SK-N-SH treated with all-trans-retinoic acid at 6 μM for 48 hours (cell line): ENCODE measurements around the gene CBLL1.
A peak's percentile ranks its signal among the peaks of the same experiment; 100 is the strongest.

Source experiments
- ATAC-seq: fragments of 200-7000 bp; cut with Tn5 transposase; 3 replicates; pipeline ENCODE4 v1.9.1; 2020; ENCODE audit warnings: mild to moderate bottlenecking, moderate library complexity
- BACH2 ChIP-seq: fragments of 250-450 bp; sonication (Bioruptor Pico); IDR thresholded peaks from 2 replicates; pipeline ENCODE4 v1.9.0; 2021; ENCODE audit warnings: mild to moderate bottlenecking, borderline replicate concordance
- CSDC2 ChIP-seq: fragments of 250-450 bp; sonication (Bioruptor Pico); IDR thresholded peaks from 2 replicates; pipeline ENCODE4 v1.5.0; 2020; ENCODE audit warnings: mild to moderate bottlenecking, moderate library complexity
- ESRRG ChIP-seq: fragments of 250-450 bp; sonication (Bioruptor Pico); IDR thresholded peaks from 2 replicates; pipeline ENCODE4 v1.6.1; 2021; ENCODE audit warnings: mild to moderate bottlenecking
- GLIS3 ChIP-seq: fragments of 250-450 bp; sonication (Bioruptor Pico); IDR thresholded peaks from 2 replicates; pipeline ENCODE4 v1.5.0; 2020; ENCODE audit warnings: mild to moderate bottlenecking, moderate library complexity
- OSR1 ChIP-seq: fragments of 250-450 bp; sonication (Bioruptor Pico); IDR thresholded peaks from 2 replicates; pipeline ENCODE4 v1.8.0; 2022; ENCODE audit warnings: moderate library complexity, mild to moderate bottlenecking, inconsistent platforms
- PATZ1 ChIP-seq: fragments of 250-450 bp; sonication (Bioruptor Pico); IDR thresholded peaks from 2 replicates; pipeline ENCODE4 v1.8.0; 2020; ENCODE audit warnings: mild to moderate bottlenecking, moderate library complexity, borderline replicate concordance
- POU6F1 ChIP-seq: fragments of 250-450 bp; sonication (Bioruptor Pico); IDR thresholded peaks from 2 replicates; pipeline ENCODE4 v1.8.0; 2021; ENCODE audit warnings: low read depth, mild to moderate bottlenecking, moderate library complexity, borderline replicate concordance
- RARB ChIP-seq: fragments of 250-450 bp; sonication (Bioruptor Pico); IDR thresholded peaks from 2 replicates; pipeline ENCODE4 v1.8.0; 2021; ENCODE audit warnings: mild to moderate bottlenecking, moderate library complexity
- SNAI2 ChIP-seq: fragments of 250-450 bp; sonication (Bioruptor Pico); IDR thresholded peaks from 2 replicates; pipeline ENCODE4 v1.5.0; 2020; ENCODE audit warnings: mild to moderate bottlenecking, moderate library complexity
- TCF4 ChIP-seq: fragments of 250-450 bp; sonication (Bioruptor Pico); IDR thresholded peaks from 2 replicates; pipeline ENCODE4 v1.8.0; 2021; ENCODE audit warnings: mild to moderate bottlenecking, moderate library complexity, borderline replicate concordance
- TOX ChIP-seq: fragments of 250-450 bp; sonication (Bioruptor Pico); IDR thresholded peaks from 2 replicates; pipeline ENCODE4 v1.8.0; 2021; ENCODE audit warnings: mild to moderate bottlenecking, moderate library complexity, borderline replicate concordance
- TSHZ2 ChIP-seq: fragments of 250-450 bp; sonication (Bioruptor Pico); IDR thresholded peaks from 2 replicates; pipeline ENCODE4 v1.5.0; 2020; ENCODE audit warnings: mild to moderate bottlenecking, moderate library complexity
- ZC3H10 ChIP-seq: fragments of 250-450 bp; sonication (Bioruptor Pico); IDR thresholded peaks from 2 replicates; pipeline ENCODE4 v1.5.1; 2021; ENCODE audit warnings: mild to moderate bottlenecking, moderate library complexity
- ZFP3 ChIP-seq: fragments of 250-450 bp; sonication (Bioruptor Pico); IDR thresholded peaks from 2 replicates; pipeline ENCODE4 v1.5.0; 2020; ENCODE audit warnings: mild to moderate bottlenecking, moderate library complexity
- ZFP30 ChIP-seq: fragments of 450-650 bp; formaldehyde crosslinking; IDR thresholded peaks from 2 replicates; pipeline ENCODE4 v1.5.0; 2022; ENCODE audit warnings: mild to moderate bottlenecking, moderate library complexity
- ZNF565 ChIP-seq: fragments of 450-650 bp; formaldehyde crosslinking; conservative IDR thresholded peaks from 2 replicates; pipeline ENCODE4 v1.5.0; 2020; ENCODE audit warnings: low read depth, mild to moderate bottlenecking, moderate library complexity
- ZNF70 ChIP-seq: fragments of 450-650 bp; formaldehyde crosslinking; IDR thresholded peaks from 2 replicates; pipeline ENCODE4 v1.5.0; 2020; ENCODE audit warnings: mild to moderate bottlenecking, moderate library complexity
- ZNF8 ChIP-seq: fragments of 450-650 bp; formaldehyde crosslinking; IDR thresholded peaks from 2 replicates; pipeline ENCODE4 v1.5.0; 2020; ENCODE audit warnings: mild to moderate bottlenecking, moderate library complexity
- TF ChIP-seq, protein P1 (sequence below): fragments of 250-450 bp; sonication (Bioruptor Pico); IDR thresholded peaks from 2 replicates; pipeline ENCODE4 v1.5.1; 2020; ENCODE audit warnings: low read depth, mild to moderate bottlenecking, moderate library complexity
- TF ChIP-seq, protein P2 (sequence below): fragments of 250-450 bp; sonication (Bioruptor Pico); IDR thresholded peaks from 2 replicates; pipeline ENCODE4 v1.5.1; 2021; ENCODE audit warnings: mild to moderate bottlenecking, moderate library complexity

CBLL1 gene

GRCh38 chr7:107711301-107711700, 32.6 kb upstream of the CBLL1 start:
- TF ChIP-seq ZNF565 (CRISPR knock-in tag) (no peak), BACH2 (no peak), PATZ1 (CRISPR knock-in tag) (no peak), ZNF8 (CRISPR knock-in tag) (no peak), TOX (CRISPR knock-in tag) (no peak), ESRRG (CRISPR knock-in tag) (no peak), ZFP30 (CRISPR knock-in tag) (no peak), RARB (no peak)
- TF ChIP-seq, all 23 proteins: peak for 0
- ATAC-seq, result no peak; the same call in 2 of the 3 replicates

DNA sequence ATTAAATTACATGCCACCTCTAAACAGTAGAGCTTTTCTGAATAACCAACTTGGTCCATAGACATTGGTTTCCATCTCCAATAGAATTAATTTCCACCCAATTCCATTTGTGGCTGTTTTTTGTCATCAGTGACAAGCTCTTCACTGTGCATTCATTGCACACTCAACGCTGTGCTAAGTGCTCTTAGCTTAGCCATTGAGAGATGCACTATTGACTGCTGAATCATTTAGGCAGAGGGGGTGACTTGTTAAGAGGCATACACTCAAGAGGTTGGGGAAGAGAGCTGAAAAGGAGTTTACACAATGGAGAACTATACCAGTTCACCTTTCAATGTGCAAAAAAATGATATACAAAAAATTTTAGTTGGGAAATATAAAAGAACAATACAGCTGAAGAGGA, 31.9 kb upstream of the CBLL1 start:
- ATAC-seq, result no peak
- TF ChIP-seq POU6F1 (no peak), RARB (no peak), ZNF565 (CRISPR knock-in tag) (no peak)

DNA sequence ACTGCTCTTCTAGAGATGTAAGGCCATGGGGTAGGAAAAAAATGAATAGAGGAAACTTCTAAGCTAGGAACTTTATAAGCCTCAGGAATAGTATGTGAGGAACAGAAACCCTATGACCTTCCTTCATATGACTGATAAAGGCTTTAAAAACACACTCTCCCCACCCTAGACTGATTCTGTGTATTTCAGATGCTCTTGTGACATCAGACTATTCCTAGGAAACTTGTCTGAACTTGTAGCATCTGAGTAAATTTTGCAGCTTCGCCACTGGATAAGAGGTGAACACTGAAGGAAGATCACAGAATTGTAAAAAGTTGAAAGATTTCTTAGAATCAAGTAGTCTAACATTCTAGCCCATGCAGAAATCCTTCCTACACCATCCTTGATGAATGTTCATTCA, 31.0 kb upstream of the CBLL1 start:
- ATAC-seq, result no peak
- TF ChIP-seq ZNF70 (no peak), ZFP30 (CRISPR knock-in tag) (no peak), ZC3H10 (CRISPR knock-in tag) (no peak), OSR1 (CRISPR knock-in tag) (no peak), TOX (CRISPR knock-in tag) (no peak), TSHZ2 (no peak), ZNF565 (CRISPR knock-in tag) (no peak), TCF4 (no peak), RARB (no peak), GLIS3 (CRISPR knock-in tag) (no peak), CSDC2 (CRISPR knock-in tag) (no peak), ESRRG (CRISPR knock-in tag) (no peak), POU6F1 (no peak), SNAI2 (CRISPR knock-in tag) (no peak), ZFP3 (CRISPR knock-in tag) (no peak)
- TF ChIP-seq, protein P1, sequence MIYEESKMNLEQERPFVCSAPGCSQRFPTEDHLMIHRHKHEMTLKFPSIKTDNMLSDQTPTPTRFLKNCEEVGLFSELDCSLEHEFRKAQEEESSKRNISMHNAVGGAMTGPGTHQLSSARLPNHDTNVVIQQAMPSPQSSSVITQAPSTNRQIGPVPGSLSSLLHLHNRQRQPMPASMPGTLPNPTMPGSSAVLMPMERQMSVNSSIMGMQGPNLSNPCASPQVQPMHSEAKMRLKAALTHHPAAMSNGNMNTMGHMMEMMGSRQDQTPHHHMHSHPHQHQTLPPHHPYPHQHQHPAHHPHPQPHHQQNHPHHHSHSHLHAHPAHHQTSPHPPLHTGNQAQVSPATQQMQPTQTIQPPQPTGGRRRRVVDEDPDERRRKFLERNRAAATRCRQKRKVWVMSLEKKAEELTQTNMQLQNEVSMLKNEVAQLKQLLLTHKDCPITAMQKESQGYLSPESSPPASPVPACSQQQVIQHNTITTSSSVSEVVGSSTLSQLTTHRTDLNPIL (CRISPR knock-in tag), result no peak

GRCh38 chr7:107715531-107715930, 28.4 kb upstream of the CBLL1 start:
- TF ChIP-seq ZNF70 (no peak), ZNF565 (CRISPR knock-in tag) (no peak), TSHZ2 (no peak)
- TF ChIP-seq, protein P2, sequence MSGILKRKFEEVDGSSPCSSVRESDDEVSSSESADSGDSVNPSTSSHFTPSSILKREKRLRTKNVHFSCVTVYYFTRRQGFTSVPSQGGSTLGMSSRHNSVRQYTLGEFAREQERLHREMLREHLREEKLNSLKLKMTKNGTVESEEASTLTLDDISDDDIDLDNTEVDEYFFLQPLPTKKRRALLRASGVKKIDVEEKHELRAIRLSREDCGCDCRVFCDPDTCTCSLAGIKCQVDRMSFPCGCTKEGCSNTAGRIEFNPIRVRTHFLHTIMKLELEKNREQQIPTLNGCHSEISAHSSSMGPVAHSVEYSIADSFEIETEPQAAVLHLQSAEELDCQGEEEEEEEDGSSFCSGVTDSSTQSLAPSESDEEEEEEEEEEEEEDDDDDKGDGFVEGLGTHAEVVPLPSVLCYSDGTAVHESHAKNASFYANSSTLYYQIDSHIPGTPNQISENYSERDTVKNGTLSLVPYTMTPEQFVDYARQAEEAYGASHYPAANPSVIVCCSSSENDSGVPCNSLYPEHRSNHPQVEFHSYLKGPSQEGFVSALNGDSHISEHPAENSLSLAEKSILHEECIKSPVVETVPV, result no peak

More at GRCh38 chr7:107715531-107715930, 28.4 kb upstream of the CBLL1 start:
- ATAC-seq, result peak; percentile 33; the same call in 1 of the 3 replicates
